Stimulated activated naive CD8-positive, alpha-beta T cell treated with anti-CD3 and anti-CD28 coated beads, Interleukin-15, Interleukin-2, amounts not matched to agents 100 U/mL and 50 U/mL, for 24 hours (primary cell): Measurements from ENCODE around the gene SLX9.

Source experiments
- ATAC-seq: fragments of 150-1000 bp; cut with Tn5 transposase; one replicate; pipeline ENCODE4 v1.10.0; 2021
- DNase-seq: peaks from one replicate; pipeline ENCODE4 v3.0.0; 2021

The SLX9 gene

DNA sequence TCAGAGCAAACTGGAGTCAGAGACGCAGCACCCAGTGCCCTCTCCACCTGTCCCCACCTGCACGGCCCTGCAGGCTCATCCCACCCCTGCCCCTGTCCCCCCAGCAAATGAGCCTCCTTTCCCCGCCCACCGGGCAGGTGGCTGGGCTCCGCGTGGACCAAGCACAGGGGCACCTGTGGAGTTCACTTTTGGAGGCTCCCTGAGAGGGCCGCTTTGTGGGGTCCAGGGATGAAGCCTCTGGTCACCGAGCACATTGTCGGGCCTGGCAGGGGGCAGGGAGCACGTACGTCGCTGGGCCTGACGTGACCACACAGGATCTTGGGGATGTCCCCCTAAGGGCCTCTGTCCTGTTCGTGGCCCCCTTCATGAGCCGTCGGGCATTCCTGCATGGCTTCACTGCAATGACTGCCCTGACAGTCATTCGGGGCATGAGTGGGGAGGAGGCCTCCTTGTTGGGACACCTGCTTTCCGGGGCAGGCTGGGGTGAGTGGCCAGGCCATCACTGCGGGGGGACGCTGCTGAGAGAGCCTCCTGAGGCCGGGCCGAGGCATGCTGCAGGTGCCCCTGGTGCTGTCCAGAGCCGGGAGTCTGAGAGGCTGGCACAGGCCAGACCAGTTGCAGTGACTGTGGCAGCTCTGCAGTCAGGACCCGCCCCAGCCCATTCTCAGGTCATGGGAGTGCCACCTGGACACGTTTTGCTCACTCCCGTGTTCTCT, 19.7 kb downstream of the SLX9 start:
- ATAC-seq (no peak), DNase-seq (no peak)

DNA sequence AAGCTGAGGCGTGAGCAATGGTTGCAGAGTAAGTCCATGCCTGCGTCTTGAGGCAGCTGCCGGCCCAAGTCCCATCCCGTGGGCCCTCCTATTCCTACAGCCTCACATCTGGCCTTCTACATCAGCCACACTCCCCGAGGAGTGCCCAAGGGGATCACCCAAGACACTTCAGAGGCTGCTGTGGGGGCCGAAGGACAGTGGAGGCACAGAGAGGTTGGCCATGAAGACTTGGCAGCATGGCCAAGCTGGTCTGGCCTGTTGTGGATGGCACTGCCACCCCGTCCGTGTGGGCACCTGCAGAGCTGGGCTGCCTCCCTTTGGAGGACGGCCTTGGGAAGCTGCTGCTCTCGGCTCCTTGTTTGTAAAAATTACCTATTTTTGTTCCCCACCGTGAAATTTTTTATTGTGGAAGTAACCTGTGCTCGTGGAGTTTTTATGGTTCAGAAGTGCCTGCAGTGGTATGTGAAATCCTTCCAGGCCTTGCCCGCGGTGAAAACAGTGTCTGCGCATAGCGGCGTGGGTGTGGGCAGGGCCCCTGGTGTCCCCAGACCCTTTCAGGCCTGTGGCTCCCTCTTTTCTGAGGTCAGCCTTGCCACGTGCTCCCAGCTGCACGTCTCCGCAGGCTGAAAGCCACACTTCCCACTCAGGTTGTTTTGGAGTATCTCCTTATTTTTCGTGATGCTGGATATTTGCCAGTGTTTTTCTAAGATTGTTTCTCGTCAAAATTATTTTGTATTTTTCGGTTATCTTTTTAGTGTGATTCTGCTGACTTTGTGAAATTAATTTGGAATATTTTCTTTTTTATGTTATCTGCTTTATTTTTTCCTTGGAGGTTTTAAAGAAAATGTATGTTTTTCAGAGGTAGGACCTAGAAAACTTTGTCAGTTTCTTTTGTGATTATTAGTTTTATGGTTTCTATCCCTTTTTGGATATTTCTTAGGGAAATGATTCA, 20.6 kb downstream of the SLX9 start:
- ATAC-seq: no peak
- no peak for DNase-seq

DNA sequence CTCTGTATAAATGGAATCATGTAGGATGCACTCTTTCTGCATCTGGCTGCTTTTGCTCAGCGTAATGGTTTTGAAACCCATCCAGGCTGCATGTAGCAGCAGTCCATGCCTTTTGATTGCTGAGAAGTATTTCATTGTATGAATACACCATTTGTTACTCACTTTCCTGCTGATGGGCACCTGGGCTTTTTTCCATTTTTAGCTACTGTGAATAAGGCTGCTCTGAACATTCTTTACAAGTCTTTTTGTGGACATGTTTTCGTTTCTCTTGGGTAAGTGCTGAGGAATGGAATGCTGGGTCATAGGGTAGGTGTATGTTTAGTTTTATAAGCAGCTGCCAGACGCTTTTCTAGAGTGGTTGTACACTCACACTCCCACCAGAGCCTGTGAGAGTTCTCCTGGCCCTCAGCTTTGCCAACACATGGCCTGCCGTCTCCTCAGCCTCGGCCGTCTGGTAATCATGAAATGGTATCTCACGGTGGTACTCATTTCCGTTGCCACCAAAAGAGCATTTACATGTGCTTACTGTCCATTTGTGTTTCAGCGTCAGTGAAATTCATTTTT, 22.7 kb downstream of the SLX9 start:
- no peak for ATAC-seq
- DNase-seq: no peak

DNA sequence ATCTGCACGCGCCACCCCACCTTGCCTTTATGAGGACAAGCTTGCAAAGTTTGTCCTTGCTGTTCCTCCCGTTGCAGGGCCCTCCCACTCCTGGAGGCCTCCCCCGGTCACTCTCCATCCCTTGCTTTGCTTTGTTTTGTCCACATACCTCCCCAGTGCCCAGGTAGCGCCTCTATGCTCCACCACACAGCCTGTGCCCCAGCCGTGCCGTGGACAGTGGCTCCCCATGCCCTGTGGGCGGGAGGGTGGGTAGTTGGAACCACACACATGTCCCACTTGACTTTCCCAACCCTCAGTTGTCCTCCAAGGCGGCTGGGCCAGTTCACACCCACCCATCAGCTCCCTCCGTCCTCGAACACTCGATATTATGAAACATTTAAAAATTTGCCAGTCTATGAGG, 24.6 kb downstream of the SLX9 start:
- DNase-seq (no peak), ATAC-seq (no peak)

DNA sequence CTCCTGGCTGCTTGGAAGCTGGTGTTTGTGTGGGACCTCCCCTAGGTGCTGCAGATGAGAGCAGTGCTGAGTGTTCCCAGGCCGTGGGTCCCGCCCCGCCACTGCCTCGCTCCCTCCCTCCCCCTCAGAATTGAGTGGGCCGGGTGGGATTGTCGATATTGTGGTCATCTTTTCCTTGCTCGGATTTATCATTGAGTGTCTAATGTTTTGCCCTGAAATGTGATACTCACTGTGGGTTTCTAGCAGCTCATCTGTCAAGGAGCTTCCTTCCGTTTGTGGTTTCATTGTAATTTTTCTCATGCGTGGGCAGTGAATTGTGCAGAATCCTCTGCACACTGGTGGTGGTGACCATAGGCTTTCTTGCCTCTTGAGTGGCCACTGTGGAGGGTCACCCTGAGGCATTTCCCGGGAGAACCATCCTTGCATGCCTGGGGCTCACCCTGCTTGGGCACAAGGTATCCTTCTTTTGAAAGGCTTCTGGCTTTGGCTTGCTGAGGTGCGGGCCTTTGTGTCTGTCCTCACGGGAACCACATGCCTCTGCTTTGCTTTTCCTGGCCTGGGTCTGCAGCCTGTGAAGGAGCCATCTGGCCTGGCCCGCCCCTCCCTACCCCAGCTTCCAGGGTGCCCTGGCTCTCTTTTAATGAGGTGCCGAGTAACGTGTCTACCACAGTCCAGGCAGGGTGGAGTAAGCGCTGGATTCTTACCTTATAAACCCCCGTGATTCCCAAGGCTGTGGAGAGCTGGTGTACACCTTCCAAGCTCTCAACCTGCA, 25.6 kb downstream of the SLX9 start:
- ATAC-seq (peak; percentile 34), DNase-seq (peak; percentile 36)

DNA sequence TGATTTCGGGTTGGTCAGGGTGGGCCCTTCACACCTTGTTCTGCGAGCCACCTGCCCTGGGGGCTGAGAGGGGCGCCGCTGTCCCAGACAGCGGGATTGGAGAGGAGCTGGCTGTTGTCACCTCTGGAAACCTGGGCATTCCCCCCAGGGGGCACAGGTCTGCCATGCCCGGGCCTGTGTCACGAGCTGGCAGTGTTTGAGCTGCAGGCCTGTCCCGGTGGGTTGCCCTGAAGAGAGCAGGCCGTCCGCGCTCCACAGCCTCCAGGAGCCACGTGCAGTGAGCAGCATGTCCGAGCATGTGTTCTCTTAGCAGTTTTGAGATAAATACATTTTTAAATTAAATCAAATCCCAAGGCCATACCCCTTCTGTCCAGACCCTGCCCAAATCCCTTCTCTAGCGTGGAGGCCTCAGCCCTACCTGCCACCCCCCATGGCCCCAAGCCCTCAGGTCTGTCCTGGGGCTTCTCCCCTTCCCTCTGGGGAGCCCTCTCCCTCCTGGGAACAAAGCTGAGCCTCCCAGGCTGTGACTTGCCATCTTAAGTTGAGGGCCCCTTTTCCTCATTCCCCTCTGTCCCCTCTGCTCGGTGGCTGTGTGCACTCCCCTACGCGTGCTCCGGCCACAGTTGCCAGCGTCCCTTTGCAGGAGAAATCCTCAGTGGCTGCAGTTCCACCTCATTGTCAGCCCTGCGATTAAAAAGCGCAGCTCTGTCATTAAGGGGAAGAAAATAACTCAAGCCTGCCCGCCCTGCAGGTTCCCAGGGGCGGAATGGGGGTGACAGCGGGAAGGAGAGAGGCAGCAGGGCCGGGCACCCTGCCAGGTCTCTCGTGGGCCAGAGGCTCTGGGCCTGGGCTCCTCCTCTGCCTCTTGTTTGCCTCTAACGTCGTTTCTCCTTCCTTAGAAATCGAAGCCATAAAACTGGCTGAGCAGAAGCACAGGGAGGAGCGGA, 26.6 kb downstream of the SLX9 start:
- no peak for DNase-seq
- no peak for ATAC-seq

DNA sequence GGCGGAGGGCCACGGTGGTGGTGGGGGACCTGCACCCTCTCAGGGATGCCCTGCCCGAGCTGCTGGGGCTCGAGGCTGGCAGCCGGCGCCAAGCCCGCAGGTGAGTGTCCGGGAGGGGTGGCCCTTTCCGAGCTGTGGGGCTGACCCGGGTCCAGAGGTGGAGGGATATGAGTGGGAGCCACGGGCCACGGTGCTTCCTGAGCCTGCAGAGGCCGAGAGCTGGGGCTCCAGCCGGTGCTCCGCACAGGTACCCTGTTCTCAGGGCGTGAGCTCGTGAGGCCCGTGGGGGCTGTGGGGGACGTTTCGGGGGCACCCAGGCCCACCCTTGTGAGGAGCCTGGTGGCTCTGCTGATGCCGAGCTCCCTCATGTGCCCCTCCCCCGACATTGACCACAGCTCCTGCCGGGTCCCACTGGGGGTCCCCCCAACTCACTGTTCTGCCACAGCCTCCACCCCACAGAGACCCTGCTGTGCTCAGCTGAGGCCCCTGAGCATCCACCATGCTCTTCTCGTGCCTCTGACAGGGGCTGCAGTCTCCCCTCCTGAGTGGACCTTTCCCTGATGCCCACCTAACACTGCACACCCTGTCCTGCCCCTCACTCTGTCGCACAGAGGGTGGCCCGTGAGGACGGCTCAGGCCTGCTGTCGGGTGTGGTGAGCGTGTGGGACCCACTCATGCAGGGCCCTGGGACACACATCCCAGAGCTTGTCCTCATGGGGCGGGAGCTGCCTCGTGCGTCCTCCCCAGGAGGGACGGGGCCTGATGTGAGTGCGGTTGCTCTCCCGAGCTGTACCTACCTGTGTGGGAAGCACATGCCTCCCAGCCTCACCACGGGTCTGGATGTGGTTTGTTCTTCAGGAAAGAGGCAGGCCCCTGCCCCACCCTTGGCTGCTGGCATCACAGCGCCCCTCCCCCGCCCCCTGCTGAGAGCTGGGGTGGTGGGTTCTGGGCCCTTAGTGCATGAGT, 27.5 kb downstream of the SLX9 start:
- ATAC-seq: no peak

DNA sequence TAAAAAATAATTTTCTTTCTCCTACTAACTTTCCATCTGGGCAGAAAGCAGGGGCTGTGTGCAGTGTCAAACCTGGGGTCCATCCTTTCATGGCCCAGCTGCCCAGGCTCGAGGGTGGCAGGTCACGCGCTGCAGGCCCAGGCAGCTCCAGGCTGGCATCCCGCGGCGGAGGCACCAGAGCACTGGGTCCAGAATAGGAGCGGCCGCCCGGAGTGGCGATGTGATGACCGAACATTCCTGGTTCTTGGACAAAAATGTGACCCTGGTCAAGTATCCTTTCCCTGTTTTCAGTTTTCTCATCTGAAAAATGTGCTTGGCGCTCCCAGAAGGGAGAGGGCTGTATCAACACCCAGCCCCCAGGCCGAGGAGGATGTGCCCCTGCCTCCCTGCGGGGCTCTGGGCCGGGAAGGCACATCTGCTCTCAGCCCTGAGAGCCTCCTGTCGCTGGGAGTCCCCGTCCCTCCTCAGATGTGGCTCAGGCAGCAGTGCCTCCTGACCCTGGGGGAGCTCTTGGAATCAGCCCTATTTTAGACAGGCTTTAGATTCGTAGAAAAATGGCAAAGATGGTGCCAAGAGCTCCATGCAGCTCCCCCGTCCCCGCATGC, 29.3 kb downstream of the SLX9 start:
- ATAC-seq (no peak), DNase-seq (no peak)

More for the DNA sequence above, 27.5 kb downstream of the SLX9 start:
- no peak for DNase-seq

DNA sequence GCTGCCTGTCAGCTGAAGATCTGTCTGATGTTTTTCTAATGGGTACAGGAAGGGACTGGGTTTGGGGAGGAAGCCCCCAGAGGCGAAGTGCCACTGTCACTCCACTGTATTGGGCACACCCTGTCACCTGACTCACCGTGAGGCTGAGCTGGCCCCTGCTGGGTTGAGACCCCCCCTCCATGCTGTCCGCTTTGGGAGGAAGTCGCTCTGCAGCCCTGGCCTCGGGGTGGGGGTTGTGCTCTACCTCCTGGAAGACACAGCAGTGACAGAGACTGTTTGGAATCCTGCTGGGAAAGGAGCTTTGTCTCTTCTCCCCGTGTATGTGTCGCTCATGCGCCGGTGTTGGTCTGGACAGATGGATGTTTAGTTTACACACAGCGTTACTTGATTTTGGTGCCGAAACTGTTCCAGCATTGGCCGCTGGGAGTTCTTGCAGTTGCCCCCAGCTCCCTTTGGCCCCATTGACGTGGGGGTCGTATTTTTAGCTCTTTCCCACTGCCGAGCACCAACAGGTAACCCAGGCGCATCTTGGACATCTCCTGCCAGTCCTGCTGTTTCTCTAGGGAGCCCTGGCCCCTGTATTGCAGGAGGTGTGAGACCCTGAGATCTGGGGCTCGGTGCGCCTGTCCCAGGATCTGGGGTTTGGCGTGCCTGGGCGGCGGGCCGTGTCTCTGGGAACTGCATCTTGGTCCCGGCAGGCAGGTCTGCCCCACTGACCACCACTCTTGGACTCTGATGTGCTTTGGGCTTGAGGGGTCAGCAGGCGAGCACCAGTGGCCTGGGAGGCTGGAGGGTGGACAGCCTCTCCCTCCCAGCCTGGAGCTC, 30.3 kb downstream of the SLX9 start:
- no peak for DNase-seq
- no peak for ATAC-seq

DNA sequence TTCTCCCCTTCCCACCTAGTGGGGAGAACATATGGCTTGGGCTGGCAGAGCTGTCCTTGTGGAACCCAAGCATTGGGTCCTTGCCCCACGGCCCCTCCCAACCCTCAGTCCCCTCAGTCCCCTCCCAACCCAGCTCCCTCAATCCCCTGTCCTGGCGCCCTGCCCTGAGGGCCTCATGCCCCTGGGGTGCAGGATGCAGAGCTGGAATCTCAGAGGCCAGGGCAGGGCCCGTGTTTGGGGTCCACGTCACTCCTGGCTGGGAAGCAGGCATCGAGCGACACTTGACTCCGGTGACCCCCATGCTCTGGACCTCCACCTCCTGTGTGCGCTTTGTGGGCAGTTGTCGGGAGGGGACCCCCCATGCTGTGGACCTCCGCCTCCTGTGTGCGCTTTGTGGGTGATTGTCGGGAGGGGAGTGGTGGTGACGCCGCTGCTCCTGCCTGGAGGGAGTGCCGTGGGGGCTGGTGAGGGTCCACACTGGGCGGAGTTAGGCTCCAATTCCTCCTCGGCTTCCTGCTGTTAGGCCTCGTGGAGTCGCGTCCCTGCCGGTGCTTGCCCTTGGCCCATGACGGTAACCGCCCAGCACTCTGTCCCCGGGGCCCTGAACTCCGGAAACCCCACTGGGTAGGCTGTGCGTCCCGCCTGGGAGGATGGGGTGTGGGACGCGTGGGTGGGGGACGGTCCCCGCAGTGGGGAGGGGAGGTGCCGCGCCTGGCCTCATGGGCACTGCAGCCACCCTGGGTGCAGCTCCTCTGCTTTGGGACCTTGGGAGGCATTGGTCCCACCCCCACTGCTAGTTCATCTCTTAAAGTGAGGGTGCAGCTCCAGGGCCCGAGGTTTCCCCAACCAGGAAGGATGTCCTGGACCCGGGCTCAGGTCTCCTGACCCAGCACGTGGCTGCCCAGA, 31.2 kb downstream of the SLX9 start:
- DNase-seq: no peak

DNA sequence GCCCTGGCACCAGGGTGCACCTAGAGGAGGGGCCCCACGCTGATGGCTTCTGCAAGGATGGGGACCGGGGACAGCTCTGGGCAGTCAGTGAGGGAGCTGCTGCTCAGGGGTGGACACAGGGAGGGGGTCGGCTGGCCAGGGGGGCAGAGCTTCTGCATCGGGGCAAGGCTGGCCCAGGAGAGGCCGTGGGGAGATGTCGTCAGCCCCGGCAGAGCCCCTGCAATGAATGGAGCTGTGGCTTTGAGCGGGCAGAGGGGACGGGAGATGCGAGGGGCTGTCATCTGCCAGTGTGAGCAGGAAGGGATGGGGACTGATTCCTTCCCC, 31.8 kb downstream of the SLX9 start:
- DNase-seq (no peak), ATAC-seq (no peak)

More for the DNA sequence above, 31.2 kb downstream of the SLX9 start:
- no peak for ATAC-seq

DNA sequence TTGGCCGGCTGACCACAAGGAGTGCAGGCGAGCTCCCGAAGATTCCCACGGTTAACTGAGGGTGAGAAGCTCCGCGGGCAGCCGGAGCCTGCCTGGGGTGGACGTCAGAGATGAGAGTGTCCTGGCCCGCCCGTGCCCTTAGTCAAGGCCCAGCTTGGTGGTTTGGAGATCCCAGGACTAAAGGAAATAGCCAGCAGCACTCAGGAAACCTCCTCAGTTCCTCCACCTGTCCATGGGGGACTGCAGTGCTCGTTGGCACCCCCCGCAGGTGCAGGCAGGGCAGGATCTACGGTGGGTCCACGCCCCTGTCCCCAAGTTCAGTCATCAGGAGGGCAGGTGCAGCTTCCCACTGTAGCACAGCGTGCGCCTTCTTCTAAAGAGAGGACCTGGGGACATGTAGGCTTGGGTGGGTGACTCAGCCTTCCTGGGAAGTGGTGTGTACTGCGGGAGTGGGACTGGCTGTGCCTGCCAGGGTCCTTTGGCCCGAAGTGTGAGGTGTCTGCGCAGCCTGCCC, 32.5 kb downstream of the SLX9 start:
- DNase-seq: no peak
- no peak for ATAC-seq

DNA sequence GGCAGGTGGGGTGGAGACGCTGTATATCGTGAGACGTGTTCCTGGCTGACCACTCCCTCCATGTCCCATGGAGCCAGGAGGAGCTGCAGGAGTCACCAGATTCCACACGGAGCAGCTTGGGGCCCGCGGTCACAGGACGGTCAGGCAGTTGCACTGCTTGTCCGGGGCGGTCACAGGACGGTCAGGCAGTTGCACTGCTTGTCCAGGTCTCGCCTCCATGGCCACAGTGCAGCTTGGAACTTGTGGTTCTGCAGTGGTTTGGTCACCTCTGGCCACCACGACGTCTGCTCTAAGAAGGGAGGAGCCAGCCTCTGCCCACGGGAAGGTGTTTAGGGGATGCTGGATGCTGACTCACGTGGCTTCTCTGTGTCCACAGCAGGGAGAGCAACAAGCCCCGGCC, 33.0 kb downstream of the SLX9 start:
- ATAC-seq (no peak), DNase-seq (no peak)

DNA sequence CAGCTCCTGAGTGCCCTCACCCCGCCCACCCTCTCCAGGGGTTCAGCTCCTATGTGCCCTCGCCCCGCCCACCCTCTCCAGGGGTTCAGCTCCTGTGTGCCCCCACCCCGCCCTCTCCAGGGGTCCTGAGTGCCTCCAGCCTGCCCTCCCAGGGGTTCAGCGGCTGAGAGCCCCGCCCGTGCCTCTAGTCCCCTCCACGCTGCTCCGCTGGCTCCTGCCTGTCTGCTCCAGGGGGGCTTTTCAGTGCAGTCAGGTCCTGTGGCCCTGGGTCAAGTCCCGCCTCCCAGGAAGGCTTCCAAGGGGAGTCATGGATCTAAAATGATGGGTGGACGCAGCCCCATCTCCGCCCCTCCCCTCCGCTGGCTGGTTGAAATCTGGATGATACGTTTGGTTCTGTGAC, 33.8 kb downstream of the SLX9 start:
- no peak for DNase-seq
- no peak for ATAC-seq

DNA sequence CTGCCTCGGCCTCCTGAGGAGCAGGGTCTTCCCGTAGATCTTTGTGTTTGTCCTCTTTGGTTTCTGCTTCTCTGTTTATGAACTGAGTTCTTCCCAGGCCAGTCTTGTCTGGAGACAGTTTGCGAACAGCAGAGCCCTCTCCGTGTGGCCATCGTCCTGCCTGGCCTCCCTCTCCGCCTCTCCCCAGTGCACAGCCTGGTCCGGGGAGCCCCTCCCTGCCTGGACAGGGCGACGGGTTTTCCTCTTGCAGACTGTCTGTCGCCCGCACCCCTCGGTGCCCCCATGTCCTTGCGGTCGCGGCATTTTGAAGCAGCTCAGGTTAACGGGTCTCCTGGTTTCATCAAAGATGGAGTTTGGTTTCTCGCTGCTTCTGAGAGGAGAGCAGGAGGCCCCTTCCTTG, 34.8 kb downstream of the SLX9 start:
- ATAC-seq: no peak
- DNase-seq: no peak

DNA sequence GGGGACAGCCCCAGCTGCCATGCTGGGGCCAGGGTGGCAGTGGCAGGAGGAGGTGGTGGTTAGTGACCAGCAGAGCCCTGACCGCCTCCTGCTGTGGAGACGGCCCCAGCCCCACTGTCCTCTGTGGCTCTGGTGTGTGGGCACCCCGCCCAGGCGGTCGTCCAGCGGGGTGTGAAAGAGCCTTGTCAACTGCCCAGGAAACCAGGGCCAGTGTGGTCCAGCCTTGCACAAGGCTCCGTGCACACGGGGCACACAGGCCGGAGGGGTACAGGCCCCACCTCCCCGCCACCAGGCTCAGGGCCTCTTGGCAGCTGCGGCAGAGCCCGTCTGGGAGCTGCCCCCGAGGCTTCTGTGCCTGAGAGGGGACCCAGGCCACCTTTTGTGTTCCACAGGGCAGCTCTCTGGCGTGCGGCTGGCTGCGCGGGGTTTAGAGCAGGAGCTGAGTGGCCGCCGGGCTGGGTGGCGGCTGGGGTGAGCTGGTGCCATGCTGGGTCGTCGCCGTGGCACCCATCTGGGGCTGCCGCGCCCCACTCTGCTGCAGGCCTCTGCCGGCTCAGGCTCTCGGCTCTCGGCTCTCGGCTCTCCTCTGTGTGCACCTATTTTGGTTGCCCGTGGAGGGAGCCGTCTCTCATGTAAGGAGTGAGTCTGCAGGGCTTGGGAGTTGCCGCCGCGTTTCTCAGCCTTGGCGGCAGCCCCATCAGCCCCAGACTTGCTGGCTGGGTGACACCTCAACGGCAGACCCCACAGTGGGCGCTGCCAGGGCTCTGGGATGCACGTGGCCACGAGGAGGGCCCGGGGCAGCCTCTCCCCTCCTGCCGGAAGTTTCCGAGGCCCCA, 36.1 kb downstream of the SLX9 start:
- ATAC-seq (no peak), DNase-seq (no peak)
